NCI-H510A treated with DMSO at 0.1 percent for 48 hours (cell line): ENCODE measurements around the gene ARHGAP28.
A peak's percentile ranks its signal among the peaks of the same experiment; 100 is the strongest.
"Not testable (repeated sequence)": the region's sequence is repeated elsewhere in the genome, so short reads cannot be mapped to it uniquely, and the experiment has no call there.

Source experiments
- DNase-seq: peaks from one replicate; lab custom pipeline; 2025; lab: John Stamatoyannopoulos, UW

ARHGAP28 gene

GRCh38 chr18:6929370-6930102 is 200.0 kb downstream of the ARHGAP28 start:
- no peak for DNase-seq

DNA sequence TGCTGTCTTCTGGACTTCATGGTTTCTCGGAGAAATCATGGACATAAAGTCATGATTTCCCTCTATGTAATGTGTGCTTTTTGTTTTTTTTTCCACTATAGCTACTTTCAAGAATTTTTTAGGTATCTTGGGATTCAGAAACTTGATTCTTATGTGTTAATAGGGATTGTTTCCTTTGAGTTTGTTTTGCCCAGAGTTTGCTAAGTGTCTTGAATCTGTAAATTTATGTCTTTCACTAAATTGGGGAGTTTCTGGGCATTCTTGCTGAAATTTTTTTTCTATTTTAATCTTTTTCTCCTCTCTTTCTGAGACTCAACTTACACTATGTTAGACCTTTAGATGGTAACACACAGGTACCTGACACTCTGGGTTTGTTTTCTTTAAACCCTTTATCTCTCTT is 205.3 kb downstream of the ARHGAP28 start:
- DNase-seq = no peak

- no peak for DNase-seq
Measured at GRCh38 chr18:6938003-6938402, 208.5 kb downstream of the ARHGAP28 start.

DNA sequence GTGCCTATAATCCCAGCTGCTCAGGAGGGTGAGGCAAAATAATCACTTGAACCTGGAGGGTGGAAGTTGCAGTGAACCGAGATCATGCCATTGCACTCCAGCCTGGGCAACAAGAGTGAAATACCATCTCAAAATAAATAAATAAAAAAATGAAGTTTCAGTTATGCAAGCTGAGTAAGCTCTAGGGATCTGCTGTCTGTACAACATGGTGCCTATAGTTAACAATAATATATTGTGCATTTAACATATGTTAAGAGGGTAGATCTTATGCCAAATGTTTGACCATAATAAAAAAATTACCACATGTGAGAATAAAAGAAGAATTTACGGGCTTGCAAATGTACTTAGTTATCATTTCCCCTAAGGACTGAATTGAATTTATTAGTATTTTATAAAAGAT is 208.9 kb downstream of the ARHGAP28 start:
- DNase-seq = not testable (repeated sequence)

DNA sequence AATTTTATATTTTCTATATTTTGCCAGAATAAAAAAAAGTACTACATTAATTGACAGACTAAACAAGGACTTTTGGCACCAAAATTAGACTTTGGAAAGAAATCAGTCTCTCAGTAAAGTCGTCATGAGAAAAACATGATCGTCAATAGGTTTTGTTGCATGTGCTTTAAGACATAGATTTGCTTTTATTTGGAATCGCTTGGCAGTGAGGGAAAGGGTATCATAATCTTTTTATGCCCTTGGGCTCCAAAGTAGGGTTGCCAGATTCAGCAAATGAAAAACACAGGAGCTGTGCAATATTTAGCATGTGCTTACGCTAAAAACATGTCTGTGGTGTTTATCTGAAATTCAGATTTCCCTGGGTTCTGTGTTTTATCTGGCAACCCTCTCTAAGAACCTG is 210.5 kb downstream of the ARHGAP28 start:
- DNase-seq = no peak

DNA sequence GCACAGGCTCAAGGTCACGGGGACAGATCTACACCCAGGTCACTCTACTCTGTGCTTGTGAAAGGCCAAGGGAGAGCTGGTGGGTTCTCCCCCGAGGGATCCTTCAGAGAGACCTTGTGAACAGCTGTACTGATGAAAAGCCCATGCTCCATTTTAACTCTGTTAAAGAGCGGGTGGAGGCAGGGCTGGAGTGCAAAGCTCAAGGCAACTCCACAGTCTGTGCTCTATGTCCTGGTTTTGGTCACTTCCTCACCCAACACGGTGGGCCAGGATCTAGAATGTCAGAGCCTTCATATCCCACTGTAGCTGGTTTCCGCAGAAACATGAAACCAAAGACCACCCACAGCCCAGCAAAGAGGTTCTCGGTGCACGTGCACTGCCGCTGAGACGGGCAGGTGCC is 210.9 kb downstream of the ARHGAP28 start:
- DNase-seq = no peak

DNA sequence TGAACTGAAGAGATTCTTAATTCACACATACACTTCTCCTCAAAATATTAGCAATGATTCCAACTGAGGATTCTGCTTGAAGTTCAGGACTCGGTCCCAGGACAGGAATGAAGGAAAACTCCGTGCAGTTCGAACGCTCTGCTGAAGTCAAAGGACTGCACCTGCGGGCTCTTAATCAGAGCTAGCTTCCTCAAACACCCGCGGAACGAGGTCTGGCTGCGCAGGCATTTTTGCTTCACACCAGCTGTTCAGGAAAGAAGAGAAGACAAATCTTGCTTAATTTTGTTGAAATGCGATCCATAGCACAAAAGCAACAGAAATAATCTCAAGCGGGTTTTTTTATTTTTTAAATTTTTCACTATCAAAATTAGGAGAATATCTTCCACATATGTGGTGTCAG is 212.5 kb downstream of the ARHGAP28 start:
- DNase-seq = peak; percentile 50

GRCh38 chr18:6942742-6943141 is 213.2 kb downstream of the ARHGAP28 start:
- no peak for DNase-seq

DNA sequence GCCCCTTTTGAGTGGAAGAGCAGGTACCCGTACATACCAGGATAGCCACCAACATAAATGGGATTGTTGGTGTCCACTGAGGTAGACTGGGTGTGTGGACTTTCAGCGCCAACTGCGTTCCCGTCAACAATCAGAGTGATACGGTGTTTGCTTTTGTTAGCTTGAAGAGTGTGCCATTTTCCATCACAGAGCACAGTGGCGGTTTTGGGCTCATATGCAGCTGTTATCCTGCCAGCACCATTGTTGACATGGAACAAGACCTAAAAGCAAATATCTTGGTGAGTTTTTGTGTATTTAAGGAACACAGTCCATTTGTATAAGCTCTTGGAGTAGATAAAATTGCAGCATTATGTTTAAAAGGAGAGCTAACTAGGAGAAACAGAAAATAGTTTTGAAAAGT is 213.6 kb downstream of the ARHGAP28 start:
- peak; percentile 71 for DNase-seq

DNA sequence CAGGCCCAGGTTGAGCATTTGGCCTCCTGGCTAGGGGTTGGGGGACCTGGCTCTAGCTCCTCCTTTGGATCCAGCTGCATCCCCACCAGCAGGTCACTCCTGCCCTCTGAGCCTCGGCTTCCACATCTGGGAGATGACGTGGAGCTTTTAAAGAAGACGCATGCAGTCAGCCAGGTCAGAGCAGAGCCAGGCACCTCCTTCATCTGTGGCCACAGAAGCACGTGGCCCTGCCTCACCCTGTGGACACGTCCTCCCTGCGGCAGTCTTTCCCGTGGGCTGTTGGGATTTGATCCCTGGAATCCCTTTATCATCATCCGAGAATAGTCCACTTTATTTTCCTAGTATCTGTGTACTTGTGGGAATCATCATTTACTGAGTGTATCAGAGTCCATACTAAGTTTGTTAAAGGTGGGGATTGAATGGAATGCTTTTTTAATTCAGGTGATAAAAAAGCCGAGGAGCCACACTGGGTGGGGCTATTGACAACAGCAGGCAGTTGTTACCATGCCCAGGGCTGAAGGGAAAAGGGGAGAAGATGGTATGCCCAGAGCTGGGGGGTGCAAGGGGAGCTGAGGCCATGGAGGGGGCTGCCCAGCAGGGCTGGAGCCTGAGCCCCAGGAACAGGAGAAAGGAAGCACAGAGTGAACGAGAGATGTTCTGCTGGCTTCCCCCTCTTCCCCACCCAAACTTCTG is 218.0 kb downstream of the ARHGAP28 start:
- no peak for DNase-seq

DNA sequence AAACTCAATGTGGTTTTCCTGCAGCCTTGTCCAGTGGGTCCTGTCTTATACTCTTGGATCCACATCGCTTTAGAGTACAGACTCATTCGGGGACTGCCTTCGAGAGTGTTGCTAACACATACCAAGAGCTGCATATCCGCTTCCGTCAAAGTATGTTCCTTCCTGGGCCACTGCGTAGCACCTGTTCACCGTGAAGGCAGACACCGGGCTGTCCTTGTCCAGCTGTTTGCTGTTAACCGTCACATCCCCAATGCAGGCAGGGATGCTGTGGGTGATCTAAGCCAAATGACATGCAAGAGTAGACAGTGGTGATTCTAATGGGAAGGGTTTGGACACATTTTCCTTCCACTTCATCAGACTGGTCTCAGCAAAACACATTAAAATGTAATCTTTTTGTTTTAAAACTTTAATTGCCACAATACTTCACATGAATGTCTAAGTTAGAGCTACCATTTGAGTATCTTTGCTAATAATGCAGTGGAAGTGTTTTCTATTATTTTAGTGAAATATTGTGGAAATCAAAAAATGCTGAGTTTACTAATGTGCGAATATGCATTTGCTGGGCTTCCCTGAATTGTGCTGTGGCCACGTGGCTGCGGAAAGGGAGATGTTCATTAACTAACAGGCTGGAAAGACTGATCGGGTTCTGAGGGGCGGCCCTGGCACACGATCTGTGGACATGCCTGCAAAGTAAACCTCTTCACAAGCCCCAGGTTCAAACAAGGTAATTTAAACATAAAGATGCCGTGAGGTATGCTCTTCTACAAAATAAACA is 219.0 kb downstream of the ARHGAP28 start:
- peak; percentile 46 for DNase-seq

GRCh38 chr18:6949800-6950586 is 220.5 kb downstream of the ARHGAP28 start:
- no peak for DNase-seq

DNA sequence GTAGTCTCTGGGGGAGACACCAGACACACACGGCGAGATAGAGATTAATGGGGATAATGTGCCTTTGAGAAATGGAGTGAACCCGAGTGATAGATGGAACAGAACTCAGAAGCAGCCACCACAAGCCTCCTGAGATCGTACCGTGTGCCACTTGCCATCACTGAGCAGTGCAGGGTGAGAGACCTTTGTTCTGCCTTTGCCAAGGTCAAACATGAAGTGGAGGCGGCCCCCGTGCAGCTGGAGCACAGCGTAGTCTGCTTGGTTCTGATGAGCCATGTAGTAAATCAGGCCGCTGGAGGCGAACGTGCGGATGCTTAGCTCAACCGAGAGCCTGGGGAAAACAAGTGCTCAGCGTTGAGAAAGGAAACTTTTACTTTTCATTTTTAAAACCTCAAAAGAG is 221.1 kb downstream of the ARHGAP28 start:
- DNase-seq = no peak

DNA sequence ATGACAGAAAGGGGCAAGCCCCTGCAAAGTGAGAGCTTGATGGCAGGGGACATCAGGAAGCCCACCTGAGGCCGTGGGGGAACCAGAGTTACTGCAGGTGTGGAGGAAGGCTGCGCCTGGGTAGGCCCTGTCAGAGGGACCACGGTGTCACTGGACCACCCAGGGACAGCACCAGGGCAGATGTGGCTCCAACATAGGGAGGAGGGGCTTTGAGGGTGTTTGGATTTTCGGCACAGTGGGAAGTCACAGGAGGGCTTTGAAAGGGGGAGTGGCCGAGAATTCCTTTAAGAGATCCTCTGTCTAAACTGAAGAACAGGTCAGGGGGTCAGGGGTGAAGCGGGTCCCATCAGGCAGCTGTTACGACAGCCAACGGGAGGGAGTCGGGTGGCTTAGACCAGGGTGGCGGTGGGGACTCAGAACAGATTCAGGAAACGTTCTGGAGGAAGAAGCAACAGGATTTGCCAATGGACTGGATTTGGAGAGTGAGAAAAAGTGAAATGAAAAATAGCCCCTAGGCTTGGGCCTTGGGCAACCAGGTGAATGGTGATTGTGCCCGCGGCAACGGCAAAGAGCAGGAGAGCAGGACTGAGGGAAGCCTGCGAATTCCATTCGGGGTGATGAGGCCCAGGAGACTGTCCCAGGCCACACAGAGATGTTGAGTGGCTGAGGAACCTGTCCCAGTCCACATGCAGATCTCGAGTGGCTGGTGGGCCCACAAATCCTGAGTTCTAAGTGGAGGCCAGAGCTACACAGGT is 222.0 kb downstream of the ARHGAP28 start:
- no peak for DNase-seq

DNA sequence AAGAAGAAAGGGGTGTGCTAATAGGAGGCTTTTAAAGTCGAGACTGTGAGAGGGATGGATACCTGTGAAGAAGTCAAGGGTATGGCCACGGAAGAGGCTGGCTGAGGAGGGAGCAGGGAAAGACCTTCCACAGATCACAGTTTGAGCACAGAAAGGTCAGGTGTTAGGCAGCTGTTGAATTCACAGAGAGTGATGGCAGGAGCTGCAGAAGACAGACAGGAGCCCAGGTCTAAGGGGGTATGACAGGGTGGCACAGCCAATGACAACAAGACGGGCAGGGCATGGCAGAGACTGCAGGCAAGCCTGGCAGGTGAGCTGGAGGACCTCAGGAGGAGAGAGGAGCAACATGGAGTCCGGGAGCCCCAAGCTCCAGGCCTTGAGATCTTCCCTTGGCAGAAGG is 225.0 kb downstream of the ARHGAP28 start:
- DNase-seq = no peak

DNA sequence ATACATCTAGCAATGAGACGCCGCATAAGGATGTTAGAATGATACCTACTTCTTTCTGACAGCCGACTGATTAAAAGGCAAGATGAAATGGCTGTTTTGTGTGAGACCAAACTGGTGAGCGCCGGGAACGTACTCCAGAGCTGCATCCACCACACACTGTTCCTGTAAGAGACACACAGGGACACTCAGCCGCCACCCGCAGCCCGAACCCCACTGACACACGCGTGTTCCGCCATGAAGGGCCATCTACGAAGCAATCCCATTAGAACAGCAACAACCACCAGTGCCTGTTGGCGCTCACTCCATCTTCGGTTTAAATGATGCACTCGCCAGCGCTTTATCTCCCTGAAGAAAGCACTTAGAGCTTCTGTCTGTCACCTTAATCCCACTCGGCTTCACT is 225.8 kb downstream of the ARHGAP28 start:
- no peak for DNase-seq

DNA sequence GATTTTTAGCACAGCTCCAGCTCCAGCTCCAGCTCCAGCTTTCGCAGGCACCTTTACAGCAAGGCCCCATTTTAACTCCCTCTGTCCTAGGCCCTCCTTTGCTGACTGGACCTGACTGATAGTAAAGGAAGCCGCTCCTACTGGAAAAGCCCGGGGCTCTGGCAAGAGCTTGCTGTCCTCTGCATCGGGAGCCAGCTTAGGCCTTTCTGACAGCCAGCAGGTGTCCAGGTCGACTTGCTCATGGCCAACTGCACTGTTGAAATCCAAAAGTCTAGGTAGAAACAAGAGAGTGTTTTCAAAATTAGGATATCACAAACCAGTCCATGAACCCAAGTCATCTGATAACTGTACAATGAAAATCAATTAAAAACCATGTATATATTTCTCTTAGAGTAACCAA is 227.0 kb downstream of the ARHGAP28 start:
- no peak for DNase-seq

DNA sequence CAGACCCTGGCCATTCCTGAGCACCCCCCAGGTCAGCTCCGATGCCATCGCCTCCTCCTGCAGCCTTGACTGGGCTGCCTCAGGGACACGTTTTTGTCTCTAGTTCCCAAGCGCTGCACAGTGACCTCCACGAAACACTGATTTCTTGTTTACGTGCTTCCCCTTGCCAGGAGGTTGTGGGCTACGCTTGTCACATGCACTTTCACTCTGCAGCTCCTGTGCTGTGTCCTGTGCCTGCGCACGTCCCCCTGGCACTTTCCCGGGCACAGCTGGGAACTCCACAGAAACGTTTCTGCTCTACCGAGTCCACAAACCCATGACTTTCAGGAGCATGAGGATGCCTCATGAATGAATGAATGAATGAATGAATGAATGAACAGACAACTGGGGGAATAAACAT is 227.5 kb downstream of the ARHGAP28 start:
- DNase-seq = no peak

DNA sequence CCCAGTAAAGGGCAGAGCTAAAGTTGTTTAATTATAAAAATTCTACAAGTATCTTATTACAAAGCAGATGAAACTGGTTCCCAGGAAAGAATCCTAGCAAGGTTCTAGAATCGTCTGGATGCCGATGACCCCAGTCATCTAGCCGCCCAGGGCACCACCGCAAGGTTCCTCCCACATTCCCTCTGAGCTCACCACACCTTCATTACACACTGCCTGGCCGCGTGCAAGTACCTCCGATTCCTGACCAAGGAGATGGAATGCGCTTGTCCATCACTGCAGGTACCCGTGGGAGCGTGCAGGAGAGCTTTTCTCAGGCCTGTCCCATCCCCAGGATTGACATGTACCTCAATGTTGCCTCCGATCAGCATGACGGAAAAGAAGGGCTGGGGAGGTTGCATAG is 229.6 kb downstream of the ARHGAP28 start:
- no peak for DNase-seq

- no peak for DNase-seq
Measured at GRCh38 chr18:6960124-6960523, 230.6 kb downstream of the ARHGAP28 start.

- DNase-seq = no peak
Measured at GRCh38 chr18:6960656-6961055, 231.1 kb downstream of the ARHGAP28 start.
